ENCODE results near the gene DISP3. TPM values are rescaled to one million over a fixed set of nuclear protein-coding genes. Genes with fewer than 3 reads are reported as not detected.

The DISP3 gene
- polyA plus RNA-seq, 1 donor (not counting 4 experiments of a cell fraction or from before 2014, with no cell fraction given) = not detected

GRCh38 chr1:11461531-11462137, 17.3 kb upstream of the DISP3 start:
- Histone ChIP-seq H3K4me2 (ENCODE audit: control insufficient read depth, extremely low read depth, insufficient read depth, low read depth, low read length) (no peak overlapping the region), H3K79me2 (ENCODE audit: control insufficient read depth, insufficient read depth, low read length) (no peaks in the 10 kb centered on the region), H2AFZ (ENCODE audit: control insufficient read depth, low read length) (no peak overlapping the region), H3K36me3 (ENCODE audit: control insufficient read depth in 2 of 2, extremely low read depth in 1 of 2, insufficient read depth in 2 of 2, low read length in 2 of 2) (no peaks in the 10 kb centered on the region), H3K4me3 (ENCODE audit: control insufficient read depth in 2 of 3, extremely low read depth in 1 of 3, insufficient read depth in 2 of 3, low read depth in 1 of 3, low read length in 3 of 3) (no peak overlapping the region), H3K9me1 (ENCODE audit: control insufficient read depth, extremely low read depth, insufficient read depth, low read length) (no peaks in the 10 kb centered on the region), H3K9ac (ENCODE audit: control insufficient read depth, extremely low read depth, insufficient read depth, low read length) (no peak overlapping the region), H4K20me1 (ENCODE audit: control insufficient read depth, extremely low read depth, insufficient read depth, low read length) (no peaks in the 10 kb centered on the region), H3K27ac (ENCODE audit: control insufficient read depth, insufficient read depth, low read length) (no peak overlapping the region), H3K4me1 (ENCODE audit: control insufficient read depth, extremely low read depth, insufficient read depth, low read length) (no peaks in the 10 kb centered on the region), H3K27me3 (ENCODE audit: control insufficient read depth, extremely low read depth, insufficient read depth, low read length) (peaks cover 3% of the 10 kb centered on the region), H3K9me3 (ENCODE audit: control insufficient read depth, low read depth, low read length) (no peaks in the 10 kb centered on the region)
- TF ChIP-seq CTCF (optimal IDR thresholded peaks at IDR 0.05 in 1 of 3, IDR thresholded peaks at IDR 0.05 in 1 of 3, conservative IDR thresholded peaks at IDR 0.05 in 1 of 3; ENCODE audit: extremely low read depth in 1 of 3, insufficient read depth in 2 of 3, low read length in 3 of 3) (no peak), EZH2 (IDR thresholded peaks at IDR 0.05; ENCODE audit: low read length) (no peak)
- FAIRE-seq (no peak), DNase-seq (ENCODE audit: low read depth, low spot score) (no peak)
- dilution Hi-C loops (cut with MboI; ENCODE audit: extremely low pct_ligation_motif_present, low sequenced_read_pairs) = no loop called here

- TF ChIP-seq EZH2 (IDR thresholded peaks at IDR 0.05; ENCODE audit: low read length) (no peak), CTCF (optimal IDR thresholded peaks at IDR 0.05 in 1 of 3, IDR thresholded peaks at IDR 0.05 in 1 of 3, conservative IDR thresholded peaks at IDR 0.05 in 1 of 3; ENCODE audit: extremely low read depth in 1 of 3, insufficient read depth in 2 of 3, low read length in 3 of 3) (no peak)
These were observed 16.6 kb upstream of the DISP3 start for GRCh38 chr1:11462224-11462923.

More at GRCh38 chr1:11462224-11462923, 16.6 kb upstream of the DISP3 start:
- DNase-seq (ENCODE audit: low read depth, low spot score) (no peak), FAIRE-seq (no peak)
- no peaks in the 10 kb centered on the region for H3K4me1 ChIP-seq (ENCODE audit: control insufficient read depth, extremely low read depth, insufficient read depth, low read length)
- no peak overlapping the region for H3K4me3 ChIP-seq (ENCODE audit: control insufficient read depth in 2 of 3, extremely low read depth in 1 of 3, insufficient read depth in 2 of 3, low read depth in 1 of 3, low read length in 3 of 3)
- H4K20me1 ChIP-seq (ENCODE audit: control insufficient read depth, extremely low read depth, insufficient read depth, low read length) = no peaks in the 10 kb centered on the region
- no peak overlapping the region for H3K9ac ChIP-seq (ENCODE audit: control insufficient read depth, extremely low read depth, insufficient read depth, low read length)
- no peaks in the 10 kb centered on the region for H3K9me1 ChIP-seq (ENCODE audit: control insufficient read depth, extremely low read depth, insufficient read depth, low read length)
- no peak overlapping the region for H3K27ac ChIP-seq (ENCODE audit: control insufficient read depth, insufficient read depth, low read length)
- peaks cover 3% of the 10 kb centered on the region for H3K27me3 ChIP-seq (ENCODE audit: control insufficient read depth, extremely low read depth, insufficient read depth, low read length)
- no peak overlapping the region for H2AFZ ChIP-seq (ENCODE audit: control insufficient read depth, low read length)
- dilution Hi-C loops (cut with MboI; ENCODE audit: extremely low pct_ligation_motif_present, low sequenced_read_pairs) = no loop called here
- H3K79me2 ChIP-seq (ENCODE audit: control insufficient read depth, insufficient read depth, low read length) = no peaks in the 10 kb centered on the region
- no peaks in the 10 kb centered on the region for H3K36me3 ChIP-seq (ENCODE audit: control insufficient read depth in 2 of 2, extremely low read depth in 1 of 2, insufficient read depth in 2 of 2, low read length in 2 of 2)
- no peak overlapping the region for H3K4me2 ChIP-seq (ENCODE audit: control insufficient read depth, extremely low read depth, insufficient read depth, low read depth, low read length)
- H3K9me3 ChIP-seq (ENCODE audit: control insufficient read depth, low read depth, low read length) = no peaks in the 10 kb centered on the region
